Subcutaneous adipose tissue (tissue), 4 donors: ENCODE data around the gene TMEM255A. TPM values are rescaled to one million over a fixed set of nuclear protein-coding genes. Genes with fewer than 3 reads are reported as not detected.

Source experiments
- CTCF ChIP-seq: fragments of 450-650 bp; IDR thresholded peaks from one replicate; pipeline ENCODE4 v1.5.1; 2016; ENCODE audit warnings: low read depth, mild to moderate bottlenecking, control low read depth, antibody characterized with exemption, moderate library complexity
- total RNA-seq, 4 donors: library from RNA; depleted of rRNA; stranded (reverse); fragments of >200 nt; gene quantifications; one replicate each; pipeline ENCODE4 v1.1.0, GENCODE V29; 2016

Gene TMEM255A
- total RNA-seq, 4 donors from 2014 or later: 0.88 to 4.1 (median 2.9) TPM; not detected in 1

GRCh38 chrX:120223374-120223773 is 87.9 kb downstream of the TMEM255A start:
- no peak for TF ChIP-seq CTCF

- no peak for TF ChIP-seq CTCF
Measured at GRCh38 chrX:120213438-120214265, 97.6 kb downstream of the TMEM255A start.

Other genes with a start within 250 kb of the TMEM255A start
- not detected for gene RHOXF2B, start 233.8 kb downstream of the TMEM255A start, total RNA-seq
- gene RHOXF1, start 195.5 kb downstream of the TMEM255A start, total RNA-seq: 1 to 10 TPM; 1.0 to 4.7 (median 1.9) TPM
- gene RHOXF2, start 152.8 kb downstream of the TMEM255A start, total RNA-seq: not detected
- gene ZBTB33, start 60.6 kb downstream of the TMEM255A start, total RNA-seq: 10 to 100 TPM; 10.5 to 22.0 (median 15.2) TPM
- not detected for gene ATP1B4, start 50.6 kb upstream of the TMEM255A start, total RNA-seq
- 100 to 1,000 TPM in 3 of 4 donors, 10 to 100 TPM in 1; 67.3 to 224 (median 130) TPM for gene LAMP2, start 157.8 kb upstream of the TMEM255A start, total RNA-seq
- 10 to 100 TPM; 51.5 to 72.6 (median 53.7) TPM for gene CUL4B, start 249.5 kb upstream of the TMEM255A start, total RNA-seq